Measurements from ENCODE around the gene CFAP299. TPM values are rescaled to one million over a fixed set of nuclear protein-coding genes. Genes with fewer than 3 reads are reported as not detected.

CFAP299 gene
- total RNA-seq, 2 donors from 2014 or later = not detected

DNA sequence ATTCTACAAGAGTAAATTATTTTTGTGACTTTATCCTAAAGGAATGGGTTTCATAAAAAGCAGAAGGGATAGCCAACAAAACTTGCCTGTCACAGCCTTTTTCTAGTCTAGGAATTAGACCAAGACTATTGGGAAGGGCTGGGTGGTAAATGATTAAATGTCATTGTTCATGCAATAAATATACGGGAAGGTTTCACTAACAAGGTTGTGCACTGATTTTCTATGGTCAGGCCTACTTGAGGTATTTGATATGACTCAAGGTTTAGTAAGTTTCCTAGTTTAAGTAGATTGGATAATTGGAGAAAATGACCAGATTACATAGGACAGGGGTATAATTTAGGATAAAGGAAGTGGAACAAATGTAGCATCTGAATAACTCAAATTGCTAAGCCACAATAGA lies 445.9 kb downstream of the CFAP299 start:
- Histone ChIP-seq H3K27me3 (ENCODE audit: control insufficient read depth, insufficient read depth, low read length, poor library complexity, severe bottlenecking) (peaks cover 3% of the 10 kb centered on the region), H3K27ac (ENCODE audit: low read depth, low read length) (no peak overlapping the region), H3K36me3 (ENCODE audit: control insufficient read depth, insufficient read depth, low read length) (no peaks in the 10 kb centered on the region), H3K9me3 (ENCODE audit: control insufficient read depth, low read length) (no peaks in the 10 kb centered on the region), H3K4me3 (ENCODE audit: low read length) (no peak overlapping the region), H3K4me1 (ENCODE audit: control insufficient read depth, insufficient read depth, low read length) (no peaks in the 10 kb centered on the region), H3K9ac (ENCODE audit: extremely low read depth, low read length, poor library complexity, severe bottlenecking) (no peak overlapping the region)
- Mint-ChIP-seq H3K4me1 (no peaks in the 10 kb centered on the region), H3K36me3 (ENCODE audit: low read depth) (no peaks in the 10 kb centered on the region), H3K4me3 (no peak overlapping the region), H3K27me3 (ENCODE audit: insufficient read depth) (peaks cover 11% of the 10 kb centered on the region), H3K9me3 (no peaks in the 10 kb centered on the region), H3K27ac (no peak overlapping the region)
- 82 to 92% methylated on average over 1 of the region's 1 CpG for WGBS, 2 experiments (ENCODE audit: insufficient coverage in 1 of 2, insufficient read length in 1 of 2)
- DNase-seq = no peak
- TF ChIP-seq, protein P1, sequence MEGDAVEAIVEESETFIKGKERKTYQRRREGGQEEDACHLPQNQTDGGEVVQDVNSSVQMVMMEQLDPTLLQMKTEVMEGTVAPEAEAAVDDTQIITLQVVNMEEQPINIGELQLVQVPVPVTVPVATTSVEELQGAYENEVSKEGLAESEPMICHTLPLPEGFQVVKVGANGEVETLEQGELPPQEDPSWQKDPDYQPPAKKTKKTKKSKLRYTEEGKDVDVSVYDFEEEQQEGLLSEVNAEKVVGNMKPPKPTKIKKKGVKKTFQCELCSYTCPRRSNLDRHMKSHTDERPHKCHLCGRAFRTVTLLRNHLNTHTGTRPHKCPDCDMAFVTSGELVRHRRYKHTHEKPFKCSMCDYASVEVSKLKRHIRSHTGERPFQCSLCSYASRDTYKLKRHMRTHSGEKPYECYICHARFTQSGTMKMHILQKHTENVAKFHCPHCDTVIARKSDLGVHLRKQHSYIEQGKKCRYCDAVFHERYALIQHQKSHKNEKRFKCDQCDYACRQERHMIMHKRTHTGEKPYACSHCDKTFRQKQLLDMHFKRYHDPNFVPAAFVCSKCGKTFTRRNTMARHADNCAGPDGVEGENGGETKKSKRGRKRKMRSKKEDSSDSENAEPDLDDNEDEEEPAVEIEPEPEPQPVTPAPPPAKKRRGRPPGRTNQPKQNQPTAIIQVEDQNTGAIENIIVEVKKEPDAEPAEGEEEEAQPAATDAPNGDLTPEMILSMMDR (conservative IDR thresholded peaks at IDR 0.05) = no peak

DNA sequence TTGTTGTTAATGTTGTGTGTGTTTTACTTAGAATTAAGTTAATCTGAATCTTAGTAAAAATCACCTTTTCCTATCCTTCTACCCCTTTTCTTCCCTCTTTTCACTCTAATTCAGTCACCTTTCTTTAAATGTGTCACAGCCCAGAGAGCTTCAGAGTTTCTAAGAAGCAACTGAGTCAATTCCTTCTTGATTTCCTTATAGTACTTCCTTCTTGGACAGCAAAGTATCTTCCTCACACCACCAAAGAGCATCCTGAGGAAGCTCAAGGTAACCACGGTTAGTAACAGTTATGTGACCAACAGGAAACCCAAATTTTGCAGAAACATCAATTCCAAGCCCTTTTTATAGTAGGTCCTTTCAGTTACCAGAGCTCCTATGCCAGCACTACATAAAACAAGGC lies 451.8 kb downstream of the CFAP299 start:
- H3K27me3 Mint-ChIP-seq (ENCODE audit: insufficient read depth) = peaks cover 5% of the 10 kb centered on the region
- H3K9ac ChIP-seq (ENCODE audit: extremely low read depth, low read length, poor library complexity, severe bottlenecking) = no peak overlapping the region
- no peak overlapping the region for H3K4me3 ChIP-seq (ENCODE audit: low read length)

GRCh38 chr4:80788798-80789197 lies 453.3 kb downstream of the CFAP299 start:
- peaks cover 3% of the 10 kb centered on the region for H3K27me3 ChIP-seq (ENCODE audit: control insufficient read depth, insufficient read depth, low read length, poor library complexity, severe bottlenecking)
- H3K4me3 ChIP-seq (ENCODE audit: low read length) = no peak overlapping the region
- Mint-ChIP-seq H3K36me3 (ENCODE audit: low read depth) (no peaks in the 10 kb centered on the region), H3K4me1 (no peaks in the 10 kb centered on the region), H3K4me3 (no peak overlapping the region), H3K27me3 (ENCODE audit: insufficient read depth) (peaks cover 4% of the 10 kb centered on the region), H3K9me3 (peaks cover 5% of the 10 kb centered on the region), H3K27ac (no peak overlapping the region)
- no peak overlapping the region for H3K27ac ChIP-seq (ENCODE audit: low read depth, low read length)
- 94% methylated on average over 1 of the region's 1 CpG; no CpG with 5 or more reads in 1 of the 2 experiments for WGBS, 2 experiments (ENCODE audit: insufficient coverage in 1 of 2, insufficient read length in 1 of 2)
- no peak overlapping the region for H3K9ac ChIP-seq (ENCODE audit: extremely low read depth, low read length, poor library complexity, severe bottlenecking)
- H3K36me3 ChIP-seq (ENCODE audit: control insufficient read depth, insufficient read depth, low read length) = no peaks in the 10 kb centered on the region
- TF ChIP-seq, protein P1 (conservative IDR thresholded peaks at IDR 0.05) = no peak
- no peak for DNase-seq
- no peaks in the 10 kb centered on the region for H3K9me3 ChIP-seq (ENCODE audit: control insufficient read depth, low read length)
- H3K4me1 ChIP-seq (ENCODE audit: control insufficient read depth, insufficient read depth, low read length) = no peaks in the 10 kb centered on the region

More for the DNA sequence above, 451.8 kb downstream of the CFAP299 start:
- Histone ChIP-seq H3K27me3 (ENCODE audit: control insufficient read depth, insufficient read depth, low read length, poor library complexity, severe bottlenecking) (peaks cover 3% of the 10 kb centered on the region), H3K4me1 (ENCODE audit: control insufficient read depth, insufficient read depth, low read length) (no peaks in the 10 kb centered on the region), H3K36me3 (ENCODE audit: control insufficient read depth, insufficient read depth, low read length) (no peaks in the 10 kb centered on the region), H3K27ac (ENCODE audit: low read depth, low read length) (no peak overlapping the region), H3K9me3 (ENCODE audit: control insufficient read depth, low read length) (no peaks in the 10 kb centered on the region)
- no peaks in the 10 kb centered on the region for H3K4me1 Mint-ChIP-seq
- WGBS, 2 experiments (ENCODE audit: insufficient coverage in 1 of 2, insufficient read length in 1 of 2) = 83% methylated on average over 1 of the region's 1 CpG; no CpG with 5 or more reads in 1 of the 2 experiments
- TF ChIP-seq, protein P1 (conservative IDR thresholded peaks at IDR 0.05) = no peak
- no peaks in the 10 kb centered on the region for H3K9me3 Mint-ChIP-seq
- H3K4me3 Mint-ChIP-seq = no peak overlapping the region
- H3K27ac Mint-ChIP-seq = no peak overlapping the region
- H3K36me3 Mint-ChIP-seq (ENCODE audit: low read depth) = no peaks in the 10 kb centered on the region
- no peak for DNase-seq

All from endodermal cell (in vitro differentiated cells).